HG02763 (cell line): ENCODE results near the gene FOCAD.

ENCODE experiments used
- ATAC-seq: cut with Tn5 transposase; IDR thresholded peaks from one replicate; pipeline ENCODE4 v1.9.1; 2021; ENCODE audit warnings: mild to moderate bottlenecking, moderate library complexity; ENCODE audit not compliant: unreplicated experiment

FOCAD gene

GRCh38 chr9:20788526-20789451, 104.7 kb downstream of the FOCAD start:
- no peak for ATAC-seq

GRCh38 chr9:20790721-20791120, 106.7 kb downstream of the FOCAD start:
- ATAC-seq = no peak

GRCh38 chr9:20791682-20792081, 107.6 kb downstream of the FOCAD start:
- no peak for ATAC-seq

- no peak for ATAC-seq
Measured at GRCh38 chr9:20804489-20805250, 120.6 kb downstream of the FOCAD start.

GRCh38 chr9:20805766-20806165, 121.7 kb downstream of the FOCAD start:
- ATAC-seq = no peak

- no peak for ATAC-seq
Measured at GRCh38 chr9:20808002-20808401, 123.9 kb downstream of the FOCAD start.

GRCh38 chr9:20811872-20812271, 127.8 kb downstream of the FOCAD start:
- no peak for ATAC-seq

- ATAC-seq = no peak
Measured at GRCh38 chr9:20815923-20816703, 132.1 kb downstream of the FOCAD start.

- no peak for ATAC-seq
Measured at GRCh38 chr9:20823051-20823450, 139.0 kb downstream of the FOCAD start.

- ATAC-seq = no peak
Measured at GRCh38 chr9:20831028-20831427, 147.0 kb downstream of the FOCAD start.

GRCh38 chr9:20832775-20833174, 148.7 kb downstream of the FOCAD start:
- ATAC-seq = no peak

- no peak for ATAC-seq
Measured at GRCh38 chr9:20835377-20836286, 151.6 kb downstream of the FOCAD start.

GRCh38 chr9:20837166-20837565, 153.1 kb downstream of the FOCAD start:
- ATAC-seq = no peak

GRCh38 chr9:20838218-20838617, 154.2 kb downstream of the FOCAD start:
- no peak for ATAC-seq

GRCh38 chr9:20844916-20845315, 160.9 kb downstream of the FOCAD start:
- ATAC-seq = no peak

GRCh38 chr9:20848490-20848889, 164.4 kb downstream of the FOCAD start:
- no peak for ATAC-seq

- ATAC-seq = no peak
Measured at GRCh38 chr9:20853866-20854265, 169.8 kb downstream of the FOCAD start.

- ATAC-seq = no peak
Measured at GRCh38 chr9:20854444-20854843, 170.4 kb downstream of the FOCAD start.

- ATAC-seq = no peak
Measured at GRCh38 chr9:20863945-20864344, 179.9 kb downstream of the FOCAD start.

GRCh38 chr9:20865347-20865746, 181.3 kb downstream of the FOCAD start:
- ATAC-seq = no peak
